Stimulated activated CD4-positive, alpha-beta T cell treated with anti-CD3 and anti-CD28 coated beads, Interleukin-2, amount 100 ng/mL, for 4 hours (primary cell): ENCODE results near the gene KLHL29.
A peak's percentile ranks its signal among the peaks of the same experiment; 100 is the strongest.
"Not testable (repeated sequence)": the region's sequence is repeated elsewhere in the genome, so short reads cannot be mapped to it uniquely, and the experiment has no call there.

ENCODE experiments used
- DNase-seq: peaks from one replicate; pipeline ENCODE4 v3.0.0-alpha.2; 2020; ENCODE audit warnings: low read depth

Gene KLHL29

GRCh38 chr2:23367760-23368159 lies 17.2 kb upstream of the KLHL29 start:
- DNase-seq, result no peak

GRCh38 chr2:23373666-23374065 lies 11.3 kb upstream of the KLHL29 start:
- DNase-seq, result no peak

DNA sequence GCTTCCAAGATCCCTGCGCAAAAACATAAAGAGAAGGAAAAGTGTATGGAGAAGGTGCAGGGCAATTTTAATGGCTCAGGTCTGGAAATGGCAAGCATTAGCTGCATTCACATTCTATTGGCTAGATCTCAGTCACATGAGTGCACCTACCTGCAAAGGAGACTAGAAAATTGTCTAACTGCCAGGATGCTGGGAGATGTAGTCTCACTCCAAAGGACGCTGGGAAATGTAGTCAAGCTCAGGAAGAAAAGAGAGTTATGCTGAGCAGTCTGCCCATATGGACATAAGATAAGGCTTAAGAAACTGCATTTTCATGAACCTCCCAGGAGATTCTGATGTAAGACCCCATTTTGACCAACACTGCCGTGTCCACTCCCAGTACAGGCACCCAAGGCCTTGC lies 9.5 kb upstream of the KLHL29 start:
- DNase-seq, result no peak

GRCh38 chr2:23376075-23376474 lies 8.9 kb upstream of the KLHL29 start:
- DNase-seq, result no peak

DNA sequence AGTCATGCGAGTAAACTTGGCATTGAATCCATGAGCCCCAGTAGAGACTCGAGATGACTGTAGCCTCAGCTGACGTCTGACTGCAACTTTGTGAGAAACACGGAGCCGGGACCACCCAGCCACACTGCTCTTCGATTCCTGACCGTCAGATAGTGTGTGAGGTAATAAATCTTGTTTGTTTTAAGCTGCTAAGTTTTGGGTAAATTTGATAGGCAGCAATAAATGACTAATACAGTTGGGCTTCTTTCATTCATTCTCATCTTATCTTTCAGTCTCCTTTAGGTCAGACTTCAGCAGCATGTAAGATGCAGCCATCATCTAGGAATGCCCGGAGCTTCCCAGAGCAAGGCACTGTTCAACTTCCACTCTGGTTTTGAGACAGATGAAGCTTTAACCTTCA lies 8.0 kb upstream of the KLHL29 start:
- no peak for DNase-seq

DNA sequence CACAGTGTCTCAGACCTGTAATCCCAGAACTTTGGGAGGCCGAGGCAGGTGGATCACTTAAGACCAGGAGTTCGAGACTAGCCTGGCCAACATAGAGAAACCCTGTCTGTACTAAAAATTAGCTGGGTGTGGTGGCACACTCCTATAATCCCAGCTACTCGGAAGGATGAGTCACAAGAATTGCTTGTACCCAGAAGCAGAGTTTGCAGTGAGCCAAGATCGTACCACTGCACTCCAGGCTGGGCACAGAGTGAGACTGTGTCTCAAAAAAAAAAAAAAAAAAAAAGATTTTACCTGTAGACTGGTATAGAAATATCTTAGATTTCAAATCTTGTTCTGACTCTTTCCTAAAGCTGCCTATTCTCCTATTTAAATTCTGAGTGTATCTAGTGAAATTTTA lies 7.2 kb upstream of the KLHL29 start:
- no peak for DNase-seq

DNA sequence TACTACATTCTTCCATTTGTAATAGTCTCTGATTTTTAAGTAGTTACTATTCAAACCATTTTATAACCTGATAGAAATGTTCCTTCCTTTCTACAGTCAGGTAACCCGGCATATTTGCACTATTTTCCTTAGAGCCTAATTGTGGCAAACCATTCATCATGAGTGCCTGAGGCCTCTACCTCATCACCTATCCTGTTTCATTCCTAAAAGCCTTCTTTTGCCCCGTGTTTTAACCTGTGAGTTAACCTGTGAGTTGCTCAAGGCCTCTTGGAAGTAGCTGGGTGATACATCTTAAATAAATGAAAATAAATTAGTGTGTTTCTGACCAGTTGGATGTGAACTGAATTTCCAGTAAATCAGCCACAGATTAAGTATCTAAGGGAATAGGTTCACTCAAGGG lies 6.5 kb upstream of the KLHL29 start:
- no peak for DNase-seq

DNA sequence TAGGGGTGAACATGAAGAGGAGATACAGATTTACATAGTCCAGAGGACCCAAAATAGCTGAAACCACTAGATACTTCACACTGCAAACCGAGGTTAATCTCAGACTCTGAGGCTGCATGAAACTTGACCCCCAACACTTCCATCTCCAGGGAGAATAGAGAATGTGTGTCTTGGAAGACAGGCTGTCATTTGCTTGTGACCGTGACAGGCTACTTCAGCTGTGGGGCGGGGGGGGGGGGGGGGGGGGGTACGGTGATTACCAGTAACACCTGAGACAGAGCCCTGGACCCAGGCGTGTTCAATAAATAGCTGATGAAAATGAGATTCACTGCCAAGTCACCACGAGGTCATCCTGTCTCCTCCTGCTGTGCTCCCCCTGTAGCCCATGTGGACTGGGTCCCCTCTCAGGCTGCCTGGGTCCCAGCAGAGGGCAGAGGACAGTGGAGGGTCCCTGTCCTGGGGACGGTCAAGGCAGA lies 5.7 kb upstream of the KLHL29 start:
- DNase-seq, result no peak

DNA sequence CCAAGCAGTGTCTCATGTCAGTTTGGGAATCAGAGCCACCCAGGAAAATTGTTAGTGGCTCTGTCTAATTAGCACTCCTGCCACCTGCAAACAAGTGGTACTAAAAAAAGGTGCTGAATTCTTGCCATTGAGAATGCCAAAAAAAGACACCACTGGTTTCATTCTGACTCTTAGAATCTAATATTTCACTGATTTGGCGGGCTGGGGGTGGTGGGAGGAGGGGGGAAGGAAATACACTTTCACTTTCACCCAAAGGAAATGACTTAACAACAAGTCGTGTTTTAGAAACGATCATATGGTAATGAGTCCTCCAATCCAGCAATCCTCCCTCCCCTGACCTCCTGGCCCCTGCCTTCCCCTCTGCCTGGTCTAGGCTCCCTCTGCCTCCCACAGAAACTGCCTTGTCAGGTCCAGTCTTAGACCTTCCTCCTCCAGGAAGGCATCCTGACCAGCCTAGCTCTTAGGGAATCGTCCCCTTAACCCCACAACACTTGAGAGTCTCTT lies 4.4 kb upstream of the KLHL29 start:
- peak; percentile 46 for DNase-seq

GRCh38 chr2:23381084-23381483 lies 3.9 kb upstream of the KLHL29 start:
- DNase-seq, result no peak

- DNase-seq, result no peak
Measured at GRCh38 chr2:23381485-23381884, 3.5 kb upstream of the KLHL29 start.

GRCh38 chr2:23383100-23383499 lies 1.9 kb upstream of the KLHL29 start:
- no peak for DNase-seq

GRCh38 chr2:23385351-23385747 lies 370 bp downstream of the KLHL29 start:
- no peak for DNase-seq

- DNase-seq, result no peak
Measured at GRCh38 chr2:23385748-23386338, 864 bp downstream of the KLHL29 start.

GRCh38 chr2:23386339-23387220 lies 1.6 kb downstream of the KLHL29 start:
- DNase-seq, result no peak

DNA sequence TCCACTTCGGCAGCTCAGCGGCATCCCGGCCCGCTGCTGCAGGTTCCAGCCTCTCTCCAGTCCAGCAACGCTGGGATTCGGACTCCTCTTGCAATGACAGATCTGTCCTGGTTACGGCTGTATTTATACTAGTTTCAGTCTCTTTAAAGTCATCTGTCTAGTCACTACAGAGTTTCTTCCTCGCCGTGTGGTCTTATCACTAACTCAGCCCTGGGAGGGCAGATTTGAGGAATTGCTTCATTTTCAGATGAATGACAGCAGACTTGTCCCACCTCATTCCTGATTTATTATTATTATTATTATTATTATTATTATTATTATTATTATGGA lies 2.2 kb downstream of the KLHL29 start:
- DNase-seq, result no peak

GRCh38 chr2:23387845-23388244 lies 2.9 kb downstream of the KLHL29 start:
- DNase-seq, result no peak

GRCh38 chr2:23388294-23388693 lies 3.3 kb downstream of the KLHL29 start:
- DNase-seq, result no peak

DNA sequence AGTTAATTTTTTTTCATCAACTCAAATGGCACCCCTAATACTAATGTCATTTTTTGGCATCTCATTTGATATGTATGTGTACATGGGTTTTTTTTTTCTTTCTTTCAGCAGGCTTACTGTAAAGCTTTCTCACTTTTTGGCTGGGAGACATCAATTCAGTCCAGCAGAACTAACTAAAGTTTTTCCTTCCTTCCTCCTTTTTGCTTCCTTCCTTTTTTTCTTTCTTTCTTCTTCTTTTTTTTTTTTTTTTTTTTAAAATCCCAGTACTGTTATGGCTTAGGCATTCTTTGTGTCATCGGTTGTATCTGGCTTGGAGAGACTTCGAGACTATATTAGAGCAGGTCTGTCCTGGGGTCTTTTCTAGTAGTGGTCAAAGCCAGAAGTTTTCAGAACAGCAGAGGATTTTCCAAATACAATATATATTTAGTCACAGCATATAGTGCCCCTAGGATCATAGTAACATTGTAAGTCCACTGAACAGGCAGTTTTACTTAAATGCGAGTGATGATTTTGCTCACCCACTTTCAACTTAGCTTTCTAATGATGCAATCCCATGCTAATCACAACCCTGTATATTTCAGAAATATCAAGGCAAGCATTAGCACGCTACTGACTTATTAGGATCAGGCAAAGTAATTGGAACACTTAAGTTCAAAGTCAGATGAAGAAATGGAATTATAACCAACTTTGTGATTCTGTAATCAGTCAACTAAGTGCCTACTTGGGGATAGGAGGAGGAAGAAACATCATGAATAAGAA lies 4.0 kb downstream of the KLHL29 start:
- DNase-seq, result no peak

- no peak for DNase-seq
Measured at GRCh38 chr2:23390152-23390551, 5.2 kb downstream of the KLHL29 start.

DNA sequence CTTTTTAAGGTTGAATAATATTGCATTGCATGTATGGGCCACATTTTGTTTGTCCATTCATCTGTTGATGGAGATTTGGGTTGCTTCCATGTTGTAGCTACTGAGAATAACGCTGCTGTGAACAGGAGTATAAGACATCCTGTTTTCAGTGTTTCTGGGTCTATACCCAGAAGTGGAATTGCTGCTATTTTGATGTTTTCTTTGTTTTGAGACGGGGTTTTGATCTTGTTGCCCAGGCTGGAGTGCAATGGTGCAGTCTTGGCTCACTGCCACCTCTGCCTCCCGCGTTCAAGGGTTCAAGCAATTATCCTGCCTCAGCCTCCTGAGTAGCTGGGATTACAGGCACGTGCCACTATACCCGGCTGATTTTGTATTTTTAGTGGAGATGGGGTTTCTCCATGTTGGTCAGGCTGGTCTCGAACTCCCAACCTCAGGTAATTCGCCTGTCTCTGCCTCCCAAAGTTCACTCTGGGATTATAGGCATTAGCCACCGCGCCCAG lies 6.3 kb downstream of the KLHL29 start:
- not testable (repeated sequence) for DNase-seq

GRCh38 chr2:23393722-23394121 lies 8.7 kb downstream of the KLHL29 start:
- no peak for DNase-seq

GRCh38 chr2:23394700-23395099 lies 9.7 kb downstream of the KLHL29 start:
- no peak for DNase-seq
